HG03196 (cell line): ENCODE measurements around the gene ZFHX3.

ENCODE experiments used
- ATAC-seq: cut with Tn5 transposase; IDR thresholded peaks from one replicate; pipeline ENCODE4 v1.9.1; 2021; ENCODE audit not compliant: unreplicated experiment

Gene ZFHX3

GRCh38 chr16:72785171-72785570 lies 262.8 kb downstream of the ZFHX3 start:
- no peak for ATAC-seq

GRCh38 chr16:72783716-72784318 lies 264.1 kb downstream of the ZFHX3 start:
- ATAC-seq: no peak

GRCh38 chr16:72769876-72770275 lies 278.1 kb downstream of the ZFHX3 start:
- ATAC-seq: no peak

GRCh38 chr16:72768591-72768990 lies 279.3 kb downstream of the ZFHX3 start:
- no peak for ATAC-seq

GRCh38 chr16:72766506-72766905 lies 281.4 kb downstream of the ZFHX3 start:
- ATAC-seq: no peak

GRCh38 chr16:72764015-72764654 lies 283.8 kb downstream of the ZFHX3 start:
- ATAC-seq: no peak

- ATAC-seq: no peak
Measured at GRCh38 chr16:72760581-72760980, 287.3 kb downstream of the ZFHX3 start.

GRCh38 chr16:72753881-72754280 lies 294.0 kb downstream of the ZFHX3 start:
- ATAC-seq: no peak

GRCh38 chr16:72752004-72752695 lies 295.8 kb downstream of the ZFHX3 start:
- no peak for ATAC-seq

GRCh38 chr16:72751076-72751475 lies 296.9 kb downstream of the ZFHX3 start:
- ATAC-seq: no peak

- ATAC-seq: no peak
Measured at GRCh38 chr16:72749091-72749490, 298.8 kb downstream of the ZFHX3 start.

- no peak for ATAC-seq
Measured at GRCh38 chr16:72744076-72744793, 303.7 kb downstream of the ZFHX3 start.

- ATAC-seq: no peak
Measured at GRCh38 chr16:72743011-72743761, 304.7 kb downstream of the ZFHX3 start.

GRCh38 chr16:72740347-72740746 lies 307.6 kb downstream of the ZFHX3 start:
- ATAC-seq: no peak

- no peak for ATAC-seq
Measured at GRCh38 chr16:72739577-72739976, 308.4 kb downstream of the ZFHX3 start.

- no peak for ATAC-seq
Measured at GRCh38 chr16:72736074-72736473, 311.9 kb downstream of the ZFHX3 start.
